ENCODE data around the gene C1orf198. TPM values are rescaled to one million over a fixed set of nuclear protein-coding genes. Genes with fewer than 3 reads are reported as not detected.

C1orf198 gene
- total RNA-seq, 1 donor from 2014 or later: 43.1 TPM

Other genes with a start within 250 kb of the C1orf198 start
- 24.6 TPM for gene COG2, start 226.0 kb downstream of the C1orf198 start, total RNA-seq
- gene AGT, start 154.4 kb downstream of the C1orf198 start, total RNA-seq: 56.2 TPM
- 0.83 TPM for gene CAPN9, start 121.1 kb downstream of the C1orf198 start, total RNA-seq
- 5.7 TPM for gene TTC13, start 110.3 kb upstream of the C1orf198 start, total RNA-seq
- 15.2 TPM for gene ARV1, start 110.6 kb upstream of the C1orf198 start, total RNA-seq
- 7.3 TPM for gene FAM89A, start 171.7 kb upstream of the C1orf198 start, total RNA-seq

All from Right ventricle myocardium superior (tissue), 1 donor.